GM21381 (cell line): ENCODE results near the gene TENT4A.

Experiments
- ATAC-seq: cut with Tn5 transposase; IDR thresholded peaks from one replicate; pipeline ENCODE4 v1.9.1; 2021; ENCODE audit warnings: mild to moderate bottlenecking, moderate library complexity; ENCODE audit not compliant: unreplicated experiment

Gene TENT4A

DNA sequence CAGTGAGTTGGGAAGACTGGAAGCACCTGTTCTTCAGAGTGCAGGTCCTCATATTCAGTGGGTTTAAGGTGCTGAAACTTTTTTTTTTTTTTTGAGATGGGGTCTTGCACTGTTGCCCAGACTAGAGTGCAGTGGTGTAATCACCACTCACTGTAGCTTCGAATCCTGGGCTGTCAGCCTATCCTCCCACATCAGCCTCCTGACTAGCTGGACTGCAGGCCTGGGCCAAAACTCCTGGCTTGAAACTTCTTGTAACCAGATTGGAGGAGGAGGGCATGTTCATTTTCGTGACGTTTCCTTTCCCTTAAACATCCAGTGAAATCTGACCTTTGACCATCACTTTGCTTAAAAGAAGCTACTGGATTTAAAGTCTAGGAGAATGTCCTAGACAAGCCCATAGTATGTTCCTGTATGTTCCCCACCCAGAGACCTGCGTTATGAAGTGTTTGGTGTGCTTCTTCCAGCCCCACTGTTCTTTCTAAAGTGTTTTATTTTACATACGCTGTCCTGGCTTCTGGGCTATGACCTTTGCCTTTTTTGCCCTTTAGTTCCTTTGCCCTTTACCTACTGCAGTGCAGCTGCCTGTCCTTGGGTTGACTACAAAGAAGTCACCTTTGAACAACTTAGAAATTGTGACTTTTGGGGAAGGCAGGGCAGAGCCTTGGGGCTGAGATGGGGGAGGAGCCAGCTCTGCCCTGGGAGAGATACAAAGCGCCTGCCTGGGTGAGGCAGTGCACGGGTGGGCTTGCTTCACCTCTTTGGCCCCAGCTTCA, 18.4 kb downstream of the TENT4A start:
- ATAC-seq: no peak

DNA sequence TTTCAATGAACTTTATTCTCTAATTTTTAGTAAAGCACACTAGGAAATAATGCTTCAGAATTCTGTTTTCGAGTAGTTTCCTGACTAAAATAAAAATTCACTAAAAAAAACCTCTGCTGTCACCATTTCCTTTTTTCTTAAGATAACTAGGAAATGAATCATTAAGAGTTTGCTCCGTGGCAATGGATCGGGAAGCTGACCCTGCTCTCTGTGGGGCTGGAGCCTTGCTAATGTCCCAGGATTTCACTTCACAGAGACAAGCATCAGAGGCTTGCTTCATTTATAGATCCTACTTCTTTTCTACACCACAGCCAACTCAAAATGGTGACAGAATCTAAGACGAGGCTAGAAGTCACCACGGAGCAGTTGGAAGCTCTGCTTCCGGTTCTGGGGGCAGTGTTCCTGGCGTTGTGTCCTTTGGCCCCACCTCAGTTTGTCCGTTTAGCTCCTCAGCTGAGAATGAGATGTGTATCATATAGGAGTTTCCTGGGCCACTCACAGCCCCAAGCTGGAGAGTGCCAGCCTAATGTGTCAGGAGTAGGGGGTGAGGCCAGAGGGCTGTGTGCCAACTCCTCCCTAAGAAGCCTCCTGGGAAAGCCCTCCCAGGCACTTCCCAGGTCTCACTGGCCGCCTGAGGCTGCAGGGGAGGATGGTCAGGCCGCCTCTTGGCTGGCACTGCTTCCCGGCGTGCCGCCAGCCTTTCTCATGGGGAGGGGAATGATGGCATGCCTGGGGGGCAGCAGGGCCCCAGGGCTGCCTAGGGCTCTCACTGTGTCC, 19.6 kb downstream of the TENT4A start:
- no peak for ATAC-seq

GRCh38 chr5:6733411-6734242, 20.4 kb downstream of the TENT4A start:
- ATAC-seq: no peak

- ATAC-seq: no peak
These were observed 21.0 kb downstream of the TENT4A start for GRCh38 chr5:6734243-6734700.

DNA sequence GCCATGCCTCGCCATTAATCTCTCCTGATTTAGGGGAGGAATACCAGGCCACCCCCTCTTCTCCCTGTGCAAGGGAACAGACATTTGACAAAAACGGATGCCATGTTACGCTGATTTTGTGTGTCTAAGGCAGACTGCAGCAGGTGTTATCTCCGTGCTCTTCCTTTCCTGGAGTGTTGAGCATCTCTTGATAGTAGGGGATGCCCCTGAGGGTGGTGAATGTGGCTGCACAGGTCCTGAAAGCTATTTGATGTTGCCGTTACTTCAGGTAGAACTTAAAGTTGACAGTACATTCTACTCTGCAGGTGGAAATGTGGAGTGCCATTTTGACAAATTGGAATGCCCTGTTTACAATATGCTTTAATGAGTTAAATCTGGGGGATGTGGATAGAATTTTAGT, 21.5 kb downstream of the TENT4A start:
- ATAC-seq: no peak

DNA sequence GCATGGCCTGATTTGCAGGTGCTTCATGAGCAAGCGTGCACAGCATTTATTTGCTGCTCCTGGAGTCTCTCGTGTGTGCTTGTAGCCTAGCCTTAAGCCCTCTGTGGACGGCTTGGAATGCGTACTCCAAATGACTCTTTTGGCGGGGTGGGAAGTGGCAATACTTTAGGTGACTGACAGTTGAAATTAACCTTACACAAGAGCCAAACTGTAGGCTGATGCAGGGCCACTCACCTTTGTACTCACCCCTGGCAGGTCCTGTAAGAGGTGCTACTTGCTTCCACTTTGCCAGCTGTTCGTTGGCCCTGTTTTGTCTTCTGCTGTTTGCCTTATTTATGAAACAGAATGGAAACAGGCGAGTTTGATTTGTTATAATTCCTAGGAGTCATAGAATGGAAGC, 22.9 kb downstream of the TENT4A start:
- no peak for ATAC-seq

DNA sequence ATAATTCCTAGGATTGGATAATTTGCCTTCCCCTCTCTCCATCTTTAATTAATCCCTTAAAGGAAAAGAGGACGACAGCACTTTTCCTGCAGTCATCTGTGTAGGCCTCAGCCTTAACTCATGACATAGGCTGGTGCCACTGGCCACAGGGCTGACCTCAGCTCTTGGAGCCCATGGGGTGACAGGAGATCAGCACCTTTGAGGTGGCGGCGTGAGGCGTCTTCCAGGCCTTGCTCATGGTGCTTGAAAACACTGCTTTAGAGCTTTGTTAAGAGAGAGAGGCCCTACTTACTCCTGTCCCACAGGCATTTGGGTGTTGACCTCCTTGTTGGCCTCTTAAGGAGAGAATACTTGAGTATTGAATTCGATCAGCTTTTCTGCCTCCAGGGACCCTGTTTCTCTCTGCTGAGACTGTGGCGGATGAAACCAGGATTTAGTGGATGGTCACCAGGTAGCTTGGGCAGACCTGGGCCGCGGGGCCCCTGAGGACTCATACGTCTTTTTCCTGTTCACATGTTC, 23.4 kb downstream of the TENT4A start:
- ATAC-seq: no peak

DNA sequence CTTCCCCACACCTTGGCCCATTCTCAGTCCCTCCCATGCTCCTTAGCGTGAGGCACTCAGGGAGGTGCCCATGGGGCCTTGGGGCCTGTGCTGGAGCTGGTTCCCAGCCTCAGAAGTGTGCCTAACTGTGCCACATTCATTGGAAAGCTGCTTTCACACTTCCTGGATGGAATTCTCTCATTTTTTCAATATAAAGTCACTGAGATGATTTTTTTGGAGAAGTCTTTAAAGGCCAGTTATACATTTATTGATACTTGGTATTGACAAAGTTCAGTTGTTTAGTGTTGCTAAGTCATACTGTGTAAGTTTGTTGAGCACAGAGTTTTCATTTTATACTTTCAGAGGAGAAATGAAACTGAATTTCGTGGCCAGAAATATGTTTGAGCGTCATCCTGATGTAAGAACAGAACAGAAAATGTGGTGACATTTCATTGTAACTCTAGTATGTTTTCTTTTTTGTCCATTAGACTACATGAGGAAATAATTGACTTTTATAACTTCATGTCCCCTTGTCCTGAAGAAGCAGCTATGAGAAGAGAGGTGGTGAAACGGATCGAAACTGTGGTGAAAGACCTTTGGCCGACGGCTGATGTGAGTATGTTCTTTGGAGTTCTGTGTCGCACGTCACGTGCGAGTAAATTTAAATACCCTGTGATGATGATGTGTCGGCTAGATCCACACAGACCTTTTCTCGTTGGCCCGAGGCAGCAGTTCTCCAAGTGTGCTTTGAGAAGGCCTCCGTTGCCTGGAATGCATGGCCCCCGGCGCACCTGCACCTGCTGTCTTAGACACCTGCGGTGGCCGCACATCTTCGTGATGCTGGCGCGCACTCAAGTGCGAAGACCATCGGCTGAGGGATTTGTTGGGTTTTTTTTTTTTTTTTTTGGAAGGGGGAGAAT, 24.1 kb downstream of the TENT4A start:
- ATAC-seq: peak; percentile 76

DNA sequence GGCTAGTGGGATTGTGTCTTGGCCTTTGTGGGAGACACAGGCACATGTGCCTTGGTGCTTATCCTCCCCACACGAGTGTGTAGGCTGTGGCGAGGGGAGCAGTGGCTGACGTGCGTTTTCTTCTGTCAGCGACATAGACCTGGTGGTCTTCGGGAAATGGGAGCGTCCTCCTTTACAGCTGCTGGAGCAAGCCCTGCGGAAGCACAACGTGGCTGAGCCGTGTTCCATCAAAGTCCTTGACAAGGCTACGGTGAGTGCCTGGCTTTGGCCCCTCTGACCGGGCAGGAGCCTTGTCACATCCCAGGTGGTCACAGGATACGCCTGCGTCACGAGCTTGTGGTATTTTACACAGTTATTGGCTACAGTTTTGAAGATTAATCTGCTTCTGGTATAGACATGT, 26.4 kb downstream of the TENT4A start:
- ATAC-seq: no peak

DNA sequence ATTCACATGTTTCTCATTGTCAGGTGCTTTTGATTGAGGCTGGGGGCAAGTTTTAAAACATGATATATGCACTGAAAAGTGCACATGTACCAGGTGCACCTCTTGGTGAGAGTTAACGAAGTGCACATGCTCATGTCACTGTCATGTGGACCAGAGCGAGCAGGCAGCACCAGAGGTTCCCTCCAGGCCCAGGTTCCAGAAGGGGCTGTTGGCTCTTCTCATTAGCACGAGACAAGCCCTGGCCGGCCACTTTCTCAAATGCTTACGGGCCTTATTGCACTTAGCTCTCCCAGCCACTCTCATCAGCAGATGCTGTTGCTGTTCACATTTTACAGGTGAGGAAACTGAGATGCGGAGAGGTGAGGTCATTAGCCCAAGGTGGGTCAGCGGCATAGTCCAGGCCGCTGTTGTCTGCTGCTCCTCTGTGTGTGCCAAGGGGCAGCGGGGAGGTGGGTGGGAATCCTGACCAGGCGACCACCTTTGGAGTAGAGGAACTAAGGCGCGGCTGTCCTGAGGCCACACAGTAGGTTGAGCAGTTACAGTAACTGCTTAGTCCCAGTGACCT, 27.4 kb downstream of the TENT4A start:
- no peak for ATAC-seq

GRCh38 chr5:6742081-6742758, 29.0 kb downstream of the TENT4A start:
- ATAC-seq: no peak

- no peak for ATAC-seq
These were observed 29.9 kb downstream of the TENT4A start for GRCh38 chr5:6743161-6743560.

DNA sequence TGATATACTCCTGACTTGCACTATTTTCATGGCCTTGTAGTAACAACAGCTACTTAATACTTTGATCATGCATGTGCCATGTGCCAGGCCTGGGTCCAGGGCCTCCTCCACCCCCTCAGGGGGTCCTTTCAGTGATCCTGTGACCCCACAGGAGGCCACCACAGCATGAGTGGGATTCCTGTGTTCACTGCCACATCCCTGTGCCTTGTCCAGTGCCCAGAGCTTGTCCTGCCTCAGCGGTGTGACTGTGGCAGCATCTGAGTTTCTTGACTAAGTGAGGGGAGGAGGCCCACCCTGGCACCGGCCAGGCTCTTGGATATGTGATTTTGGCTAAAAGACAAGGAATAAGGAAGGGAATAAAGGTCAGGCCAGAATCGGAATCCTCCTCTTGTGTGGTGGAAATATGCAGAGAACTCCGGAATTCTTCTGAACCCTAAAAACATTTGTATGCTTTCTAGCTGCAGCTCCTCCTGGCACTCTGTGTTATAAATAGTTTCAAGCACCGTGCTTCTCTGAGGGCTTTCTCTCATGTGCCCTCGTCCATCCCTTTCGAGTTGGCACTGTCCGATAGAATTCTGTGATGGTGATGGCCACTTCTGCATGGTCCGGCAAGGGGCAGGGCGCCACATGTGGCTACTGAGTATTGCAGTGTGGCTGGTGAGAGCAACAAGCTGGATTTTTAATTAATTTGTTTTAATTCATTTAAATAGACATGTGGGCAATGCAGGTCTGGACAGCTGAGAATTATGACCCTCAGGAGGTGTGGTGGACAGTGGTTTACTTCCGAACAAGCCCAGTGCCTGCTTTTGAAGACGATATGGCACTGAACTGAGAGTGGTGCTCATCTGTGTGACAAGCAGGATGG, 31.8 kb downstream of the TENT4A start:
- ATAC-seq: no peak

DNA sequence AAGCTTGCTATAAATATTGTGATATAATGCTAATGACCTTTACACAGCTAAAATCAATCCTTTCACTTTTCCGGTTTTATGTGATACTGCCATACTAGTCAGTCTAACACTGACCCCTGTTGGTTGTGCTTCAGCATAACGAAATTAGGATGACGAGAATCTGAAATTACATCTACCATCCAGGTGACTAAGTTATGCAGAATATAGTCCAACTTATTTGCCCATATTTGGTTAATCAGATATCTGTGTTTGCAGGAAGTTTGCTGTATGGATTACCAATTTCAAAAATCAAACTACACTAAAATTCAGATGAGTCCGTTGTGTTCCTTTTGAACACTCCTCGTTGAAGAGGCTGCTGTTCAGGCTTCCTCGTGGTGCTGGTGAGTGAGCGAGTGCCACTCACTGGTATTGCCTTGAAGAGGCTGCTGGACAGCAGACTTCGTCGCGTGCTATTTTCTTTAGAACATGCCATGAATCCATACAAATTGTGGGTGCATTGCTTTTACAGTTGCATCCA, 32.5 kb downstream of the TENT4A start:
- ATAC-seq: no peak

DNA sequence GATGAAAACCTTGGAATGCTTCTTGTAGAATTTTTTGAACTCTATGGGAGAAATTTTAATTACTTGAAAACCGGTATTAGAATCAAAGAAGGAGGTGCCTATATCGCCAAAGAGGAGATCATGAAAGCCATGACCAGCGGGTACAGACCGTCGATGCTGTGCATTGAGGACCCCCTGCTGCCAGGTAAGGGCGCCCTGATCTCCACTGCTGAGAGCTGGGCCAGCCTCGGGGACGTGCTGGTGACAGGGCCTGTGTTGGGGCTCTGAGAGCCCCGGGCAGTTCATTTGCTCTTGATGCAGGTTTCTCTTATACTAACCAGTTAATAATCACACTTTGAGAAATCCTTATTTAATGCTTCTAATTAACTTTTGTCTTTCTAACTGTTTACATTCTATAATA, 33.0 kb downstream of the TENT4A start:
- no peak for ATAC-seq

DNA sequence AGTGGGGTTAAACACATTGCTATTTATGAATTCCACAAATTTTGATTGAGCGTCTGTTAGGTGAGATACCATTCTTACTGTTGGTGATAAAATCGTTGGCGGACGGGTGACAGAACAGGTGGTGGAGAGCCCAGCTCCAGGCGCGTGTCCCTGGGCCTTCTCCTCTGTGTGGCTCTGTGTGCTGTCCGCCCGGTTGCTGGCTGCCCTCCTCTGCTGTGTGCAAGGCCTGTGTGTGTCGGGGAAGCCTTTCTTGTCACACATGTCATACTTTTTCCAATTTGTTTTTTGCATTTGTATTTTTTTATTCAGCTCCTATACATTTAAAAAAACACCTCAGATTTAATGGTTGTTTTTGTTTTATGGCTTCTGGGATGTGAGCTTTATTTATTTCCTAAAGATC, 33.9 kb downstream of the TENT4A start:
- no peak for ATAC-seq

- no peak for ATAC-seq
These were observed 34.9 kb downstream of the TENT4A start for GRCh38 chr5:6748142-6748541.
